Duodenal mucosa (tissue), 2 donors: Measurements from ENCODE around the gene ZW10.
"Not testable (repeated sequence)": the region's sequence is repeated elsewhere in the genome, so short reads cannot be mapped to it uniquely, and the experiment has no call there.

Experiments
- H3K27ac ChIP-seq: one replicate; pipeline ENCODE4 v1.7.0; 2013; ENCODE audit warnings: low read depth, low read length
- H3K27me3 ChIP-seq, 2 donors: one replicate each; pipeline ENCODE4 v1.7.0; 2013; ENCODE audit warnings: low read length in 2 of 2, control low read depth in 1 of 2; ENCODE audit not compliant: insufficient read depth in 2 of 2, control insufficient read depth in 1 of 2
- H3K36me3 ChIP-seq, 2 donors: one replicate each; pipeline ENCODE4 v1.7.0; 2013; ENCODE audit warnings: low read length in 2 of 2, control low read depth in 1 of 2; ENCODE audit not compliant: insufficient read depth in 2 of 2, control insufficient read depth in 1 of 2
- H3K4me1 ChIP-seq, 2 donors: one replicate each; pipeline ENCODE4 v1.7.0; 2013; ENCODE audit warnings: low read length in 2 of 2, control low read depth in 1 of 2; ENCODE audit not compliant: insufficient read depth in 2 of 2, control insufficient read depth in 1 of 2
- H3K4me3 ChIP-seq, 2 donors: one replicate each; pipeline ENCODE4 v1.7.0; 2013; ENCODE audit warnings: low read length in 2 of 2, low read depth in 1 of 2
- H3K9ac ChIP-seq, 2 donors: one replicate each; pipeline ENCODE4 v1.7.0; 2013; ENCODE audit warnings: low read length in 2 of 2, low read depth in 1 of 2
- H3K9me3 ChIP-seq, 2 donors: one replicate each; pipeline ENCODE4 v1.7.0; 2013; ENCODE audit warnings: low read length in 2 of 2, control low read depth in 1 of 2; ENCODE audit not compliant: control insufficient read depth in 1 of 2

Gene ZW10

GRCh38 chr11:113705871-113706655, 67.4 kb downstream of the ZW10 start, which contains the start of gene TMPRSS5:
TSS of gene TMPRSS5 (minus strand) at chr11:113706308. CDS start at chr11:113706224, 84 bp downstream.
- H3K27ac ChIP-seq: no peak within 1 kb of the TSS

GRCh38 chr11:113703551-113703950, 69.9 kb downstream of the ZW10 start:
- not testable (repeated sequence) for H3K9ac ChIP-seq, H3K9me3 ChIP-seq, H3K36me3 ChIP-seq, H3K27ac ChIP-seq, H3K27me3 ChIP-seq, H3K4me3 ChIP-seq, H3K4me1 ChIP-seq

More at GRCh38 chr11:113705871-113706655, 67.4 kb downstream of the ZW10 start, which contains the start of gene TMPRSS5:
- no peak within 1 kb of the TSS for H3K4me3 ChIP-seq
- peaks cover 0 to 7% of the 10 kb centered on the region in 2 donors for H3K9me3 ChIP-seq
- no peaks in the 10 kb centered on the region for H3K27me3 ChIP-seq
- no peaks in the 10 kb centered on the region for H3K4me1 ChIP-seq
- no peak within 1 kb of the TSS for H3K9ac ChIP-seq
- no peaks in the 10 kb centered on the region for H3K36me3 ChIP-seq

GRCh38 chr11:113701491-113701890, 72.0 kb downstream of the ZW10 start:
- H3K4me1 ChIP-seq: no peaks in the 10 kb centered on the region
- no peaks in the 10 kb centered on the region for H3K36me3 ChIP-seq
- H3K9me3 ChIP-seq: no peaks in the 10 kb centered on the region
- no peak overlapping the region for H3K27ac ChIP-seq
- H3K4me3 ChIP-seq: no peak overlapping the region
- no peaks in the 10 kb centered on the region for H3K27me3 ChIP-seq
- no peak overlapping the region for H3K9ac ChIP-seq

- Histone ChIP-seq H3K4me1 (no peaks in the 10 kb centered on the region), H3K27me3 (no peaks in the 10 kb centered on the region), H3K36me3 (no peaks in the 10 kb centered on the region), H3K9ac (no peak overlapping the region), H3K27ac (no peak overlapping the region), H3K9me3 (no peaks in the 10 kb centered on the region), H3K4me3 (no peak overlapping the region)
Measured at GRCh38 chr11:113698515-113698914, 75.0 kb downstream of the ZW10 start.

GRCh38 chr11:113697756-113698407, 75.6 kb downstream of the ZW10 start:
- Histone ChIP-seq H3K27me3 (no peaks in the 10 kb centered on the region), H3K9me3 (no peaks in the 10 kb centered on the region), H3K36me3 (no peaks in the 10 kb centered on the region), H3K9ac (no peak overlapping the region), H3K27ac (no peak overlapping the region), H3K4me1 (no peaks in the 10 kb centered on the region), H3K4me3 (no peak overlapping the region)

- Histone ChIP-seq H3K27ac (no peak overlapping the region), H3K9ac (no peak overlapping the region), H3K36me3 (no peaks in the 10 kb centered on the region), H3K4me1 (no peaks in the 10 kb centered on the region), H3K27me3 (no peaks in the 10 kb centered on the region), H3K9me3 (no peaks in the 10 kb centered on the region), H3K4me3 (no peak overlapping the region)
Measured at GRCh38 chr11:113697111-113697510, 76.4 kb downstream of the ZW10 start.

- Histone ChIP-seq H3K27ac (no peak overlapping the region), H3K4me3 (no peak overlapping the region), H3K27me3 (no peaks in the 10 kb centered on the region), H3K4me1 (peaks cover 8 to 9% of the 10 kb centered on the region in 2 donors), H3K9ac (no peak overlapping the region), H3K9me3 (no peaks in the 10 kb centered on the region), H3K36me3 (no peaks in the 10 kb centered on the region)
Measured at GRCh38 chr11:113695207-113695606, 78.3 kb downstream of the ZW10 start.

GRCh38 chr11:113694390-113694789, 79.1 kb downstream of the ZW10 start:
- Histone ChIP-seq H3K36me3 (no peaks in the 10 kb centered on the region), H3K4me1 (peaks cover 9 to 10% of the 10 kb centered on the region in 2 donors), H3K27me3 (no peaks in the 10 kb centered on the region), H3K9ac (no peak overlapping the region), H3K9me3 (no peaks in the 10 kb centered on the region), H3K27ac (no peak overlapping the region), H3K4me3 (no peak overlapping the region)

- H3K36me3 ChIP-seq: no peaks in the 10 kb centered on the region
Measured at GRCh38 chr11:113693030-113693429, 80.5 kb downstream of the ZW10 start.

More at GRCh38 chr11:113693030-113693429, 80.5 kb downstream of the ZW10 start:
- Histone ChIP-seq H3K9me3 (no peaks in the 10 kb centered on the region), H3K4me3 (no peak overlapping the region), H3K27me3 (no peaks in the 10 kb centered on the region), H3K27ac (no peak overlapping the region), H3K9ac (no peak overlapping the region), H3K4me1 (peaks cover 9 to 10% of the 10 kb centered on the region in 2 donors)
